Hematopoietic multipotent progenitor cell (in vitro differentiated cells): ENCODE measurements around the gene PUSL1. TPM values are rescaled to one million over a fixed set of nuclear protein-coding genes. Genes with fewer than 3 reads are reported as not detected.

ENCODE experiments used
- DNase-seq, 3 donors: peaks; one replicate each; pipeline ENCODE4 v3.0.0-alpha.2; 2011 to 2015; ENCODE audit warnings: low read depth in 2 of 3, low spot score in 2 of 3
- total RNA-seq: library from RNA; depleted of rRNA; stranded (reverse); fragments of >200 nt; gene quantifications from one replicate; pipeline ENCODE4 v1.2.3, GENCODE V29; 2012

PUSL1 gene
- total RNA-seq, 1 donor, result 19.4 TPM

- no peak for DNase-seq
Observed at GRCh38 chr1:1293263-1294249, 14.8 kb upstream of the PUSL1 start.

DNA sequence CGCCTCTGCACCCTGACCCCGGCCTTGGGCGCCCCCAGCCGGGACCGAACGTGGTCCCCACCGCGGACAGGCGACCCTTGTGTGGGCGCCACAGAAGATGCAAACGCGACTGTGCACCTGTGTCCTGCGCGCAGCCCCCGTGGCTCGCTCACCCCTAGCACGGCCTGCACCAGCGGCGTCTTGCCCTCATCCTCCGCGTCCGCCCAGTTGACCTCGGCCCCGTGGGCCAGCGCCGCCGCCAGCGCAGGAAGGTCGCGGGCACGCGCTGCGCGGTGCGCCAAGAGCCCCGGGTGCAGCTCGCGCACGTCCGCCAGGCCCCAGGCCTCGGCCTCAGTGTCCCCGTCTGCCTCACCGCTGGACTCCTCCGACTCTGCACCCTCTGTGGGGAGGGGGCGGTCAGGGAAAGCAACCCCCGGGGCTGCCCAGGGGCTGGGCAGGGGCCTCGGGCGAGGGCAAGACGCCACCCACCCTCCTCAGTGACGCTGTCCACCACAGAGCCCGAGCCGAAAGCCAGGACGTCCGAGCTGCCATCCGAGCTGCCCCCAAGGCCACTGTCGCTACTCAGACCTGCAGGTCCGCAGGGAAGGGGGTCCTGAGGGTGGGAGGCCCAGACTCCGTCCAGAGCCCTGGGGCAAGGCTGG is 14.0 kb upstream of the PUSL1 start:
- no peak for DNase-seq

GRCh38 chr1:1295154-1295923 is 13.1 kb upstream of the PUSL1 start:
- DNase-seq, result no peak

- no peak for DNase-seq
Observed at GRCh38 chr1:1296070-1297061, 12.0 kb upstream of the PUSL1 start.

DNA sequence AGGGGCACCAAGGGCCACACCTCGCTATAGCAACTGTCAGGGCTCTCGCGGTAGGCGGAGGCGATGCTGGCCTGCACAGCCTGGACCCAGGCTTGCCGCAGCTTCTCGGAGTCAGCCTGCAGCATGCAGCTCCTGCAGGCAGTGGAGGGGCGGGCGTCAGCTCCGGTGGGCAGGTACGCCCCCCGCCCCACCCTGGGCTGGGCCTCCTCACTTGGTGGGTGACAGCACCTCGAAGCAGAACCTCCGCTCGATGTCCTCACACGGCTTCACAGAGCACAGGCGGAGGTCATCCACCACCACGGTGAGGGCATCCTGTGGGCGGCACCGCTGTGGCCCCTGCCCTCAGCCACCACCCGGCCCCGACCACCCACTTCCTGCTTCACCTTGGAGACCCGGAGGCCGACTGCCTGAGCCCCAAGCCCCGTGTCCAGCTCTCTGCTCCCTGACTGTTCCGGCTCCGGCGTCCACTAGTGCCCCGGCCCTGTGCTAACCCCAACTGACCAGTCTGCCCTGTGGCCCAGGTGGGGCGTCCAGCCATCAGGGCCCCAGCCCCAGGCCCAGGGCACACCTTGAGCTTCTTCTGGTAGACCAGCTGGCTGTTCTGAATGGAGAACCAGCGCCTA is 10.5 kb upstream of the PUSL1 start:
- DNase-seq, result no peak

DNA sequence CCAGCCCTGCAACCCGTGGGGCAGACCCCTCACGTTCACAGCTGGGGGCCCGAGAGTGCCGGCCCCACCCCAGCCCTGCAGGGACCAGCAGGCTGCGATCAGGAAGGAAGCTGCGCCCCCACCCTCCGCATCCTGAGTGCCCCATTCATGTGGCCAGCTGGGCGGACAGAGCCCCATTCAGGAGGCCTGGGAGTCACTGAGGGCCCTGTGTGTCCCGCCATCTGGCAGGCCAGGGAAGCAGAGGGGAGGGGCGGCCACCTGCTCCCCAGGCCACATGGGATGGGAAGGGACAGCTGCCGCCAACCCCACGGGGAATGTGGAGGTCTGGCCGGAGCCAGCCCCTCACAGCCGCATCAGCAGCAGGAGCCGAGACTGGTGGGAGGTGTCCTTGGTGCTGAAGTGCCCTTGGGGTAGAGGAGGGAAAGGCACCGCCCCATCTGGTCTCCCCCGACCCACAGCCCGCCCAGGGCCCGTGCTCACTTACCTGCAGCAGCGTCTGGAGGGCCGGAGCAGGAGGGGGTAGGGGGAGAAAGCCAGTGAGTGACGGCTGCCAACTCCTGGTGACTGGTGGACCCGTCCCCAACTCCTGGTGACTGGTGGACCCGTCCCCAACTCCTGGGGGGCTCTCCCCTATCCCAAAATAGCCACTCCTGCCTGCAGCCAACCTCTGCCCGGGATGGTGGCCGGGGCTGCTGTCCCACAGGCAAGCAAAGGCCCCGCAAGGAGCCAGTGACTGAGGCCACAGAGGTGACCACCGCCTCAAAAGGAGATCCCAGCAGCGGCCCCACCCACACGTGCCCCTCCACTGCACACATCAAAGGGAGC is 9.3 kb upstream of the PUSL1 start:
- no peak for DNase-seq

GRCh38 chr1:1299686-1300351 is 8.6 kb upstream of the PUSL1 start:
- DNase-seq, result no peak

DNA sequence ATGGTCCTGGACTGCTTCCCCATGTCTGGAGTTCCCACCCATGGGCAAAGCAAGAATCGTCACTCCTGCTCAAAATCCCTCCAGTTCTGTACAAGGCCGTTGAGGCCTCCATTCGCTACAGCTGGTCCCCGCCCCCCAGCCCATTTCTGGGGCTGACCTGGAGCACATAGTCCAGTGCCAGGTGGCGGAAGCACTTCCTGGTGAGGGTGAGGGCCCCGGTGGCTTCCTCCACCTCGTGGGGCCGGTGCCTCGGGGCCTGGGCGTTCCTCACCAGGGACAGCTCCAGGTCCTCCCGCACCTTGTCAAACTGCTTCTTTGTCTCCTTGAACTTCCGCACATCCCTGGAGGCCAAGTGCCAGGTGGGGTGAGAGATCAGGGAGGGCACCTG is 8.1 kb upstream of the PUSL1 start:
- DNase-seq, result no peak

DNA sequence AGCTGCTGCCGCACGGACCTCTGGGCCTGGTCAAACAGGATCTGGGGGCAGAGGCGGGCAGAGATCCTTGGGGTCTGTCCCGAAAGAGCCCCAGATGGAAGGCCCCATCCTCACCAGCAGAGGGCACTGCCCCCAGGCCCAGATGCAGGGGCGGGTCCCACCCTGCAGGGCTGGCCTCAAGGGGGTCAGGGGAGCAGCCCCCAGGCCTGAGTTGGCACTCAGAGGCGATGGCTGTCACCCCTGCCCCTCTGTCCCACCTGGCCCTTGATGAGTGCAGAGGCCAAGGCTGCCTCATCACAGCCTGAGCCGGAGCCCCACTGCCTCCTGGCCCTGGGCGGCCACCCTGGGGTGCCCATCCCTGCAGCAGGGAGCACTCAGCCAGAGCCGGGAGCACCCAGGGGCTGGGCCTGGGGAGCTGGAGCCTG is 6.4 kb upstream of the PUSL1 start:
- peak in 1 of 3 donors; percentile 42 for DNase-seq

- no peak for DNase-seq
Observed at GRCh38 chr1:1302951-1303509, 5.4 kb upstream of the PUSL1 start.

DNA sequence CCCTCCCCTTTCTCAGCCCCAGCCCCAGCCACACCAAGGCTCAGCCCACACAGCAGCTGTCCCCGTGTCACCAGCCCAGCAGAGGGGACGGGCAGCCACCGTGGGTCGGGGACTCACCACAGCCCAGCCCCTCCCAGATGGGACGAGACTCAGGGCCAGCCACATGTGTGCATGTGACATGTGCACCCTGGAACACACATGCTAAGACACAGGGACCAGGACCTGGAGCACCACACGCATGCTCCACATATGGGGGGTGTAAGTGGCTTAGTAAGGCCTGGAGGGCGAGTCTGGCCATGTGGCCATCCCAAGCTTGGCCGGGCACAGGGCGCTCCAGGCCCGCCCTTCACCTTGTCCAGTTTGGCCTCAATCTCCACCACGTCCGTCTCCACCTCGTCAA is 4.7 kb upstream of the PUSL1 start:
- DNase-seq, result no peak

DNA sequence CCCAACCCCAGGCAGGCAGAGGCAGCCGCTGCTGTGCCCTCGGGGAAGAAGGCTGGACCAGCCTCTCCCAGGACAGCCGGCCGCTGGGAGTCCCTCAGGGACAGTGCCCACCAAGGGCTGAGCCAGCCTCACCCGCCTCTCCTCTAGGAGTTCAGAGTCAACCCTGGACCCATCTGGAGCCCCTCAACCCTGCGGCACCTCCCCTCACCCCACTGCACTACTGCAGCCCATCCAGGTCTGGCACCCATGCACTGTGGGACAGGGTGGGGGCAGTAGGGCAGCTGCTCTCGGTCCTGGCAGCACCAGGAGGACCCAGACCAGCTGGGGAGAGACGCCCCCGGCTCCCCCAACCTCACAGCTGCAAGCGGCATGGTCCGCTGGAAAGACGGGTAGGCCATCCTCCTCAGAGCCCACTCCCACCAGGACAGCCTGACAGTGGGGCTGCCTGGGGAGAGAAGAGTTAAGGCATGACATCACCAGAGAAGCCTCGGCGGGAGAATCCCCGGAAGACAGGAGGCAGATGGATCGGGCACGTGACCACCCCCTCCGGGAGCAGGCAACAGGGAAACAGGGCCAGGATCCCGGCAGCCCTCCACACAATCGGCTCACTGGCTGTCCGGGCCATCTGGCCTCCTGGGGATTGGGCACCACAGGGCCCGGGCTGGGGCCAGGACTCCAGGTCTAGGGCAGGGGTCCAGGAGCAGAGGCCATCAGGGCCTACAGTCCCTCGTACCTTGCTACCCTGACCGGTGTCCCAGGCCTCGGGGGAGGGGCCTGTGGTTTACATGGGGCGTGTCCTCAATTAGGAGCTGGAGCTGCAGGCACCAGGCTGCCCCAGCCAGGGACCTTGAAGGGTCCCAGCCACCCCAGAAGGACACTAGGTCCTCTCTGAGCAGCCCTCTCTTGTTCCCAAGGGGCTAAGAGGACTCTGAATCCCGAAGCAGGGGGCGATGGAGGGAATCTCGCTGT is 3.8 kb upstream of the PUSL1 start:
- DNase-seq, result no peak

- DNase-seq, result peak in 2 of 3 donors; percentile 90 to 92
Observed at GRCh38 chr1:1305300-1306069, 2.9 kb upstream of the PUSL1 start.

GRCh38 chr1:1306070-1306660 is 2.2 kb upstream of the PUSL1 start:
- DNase-seq, result peak in 2 of 3 donors; percentile 42 to 44

DNA sequence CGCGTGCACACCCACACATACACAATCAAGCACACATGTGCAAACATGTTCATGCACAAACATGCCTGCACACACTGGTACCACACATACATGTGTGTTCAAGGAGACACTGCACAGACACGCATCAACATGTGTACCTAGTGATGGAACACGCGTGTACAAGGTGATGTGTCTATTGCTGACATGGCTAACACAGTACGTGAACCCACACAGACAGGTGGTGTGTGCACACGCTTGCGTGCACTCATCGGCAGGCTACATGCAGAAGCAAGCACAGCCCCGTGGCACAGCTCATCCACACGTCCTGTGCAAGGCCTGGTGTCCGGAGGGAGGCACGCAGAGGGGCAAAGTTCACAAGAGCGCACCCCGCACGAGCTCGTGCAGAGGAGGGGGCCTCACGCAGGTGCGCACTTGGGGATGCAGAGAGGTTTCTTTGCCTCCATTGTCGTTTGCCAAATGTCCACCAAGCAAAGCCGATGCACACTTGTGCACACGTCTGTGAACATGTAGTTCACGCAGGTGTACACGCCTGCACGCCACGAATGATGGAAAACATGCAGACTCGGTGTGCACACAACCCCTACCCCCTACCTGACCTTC is 1.6 kb upstream of the PUSL1 start:
- DNase-seq, result no peak
